ENCODE data around the gene KCNJ11. TPM values are rescaled to one million over a fixed set of nuclear protein-coding genes. Genes with fewer than 3 reads are reported as not detected.

Gene KCNJ11
- total and polyA plus RNA-seq, 2 of the 8 experiments (the other 6 are each of a cell fraction or from before 2014, with no cell fraction given) = 3.8 to 6.3 TPM

- no peaks in the 10 kb centered on the region for H3K79me1 ChIP-seq (ENCODE audit: low read depth, low read length)
- no peak overlapping the region for H2BK5ac ChIP-seq (ENCODE audit: low read depth, low read length)
- no peak overlapping the region for H4K91ac ChIP-seq (replicated peaks; ENCODE audit: insufficient read length, low read length)
- DNase-seq (ENCODE audit: low read depth in 1 of 2, low spot score in 2 of 2) (no peak), FAIRE-seq (no peak)
- no peak overlapping the region for H3K56ac ChIP-seq (replicated peaks; ENCODE audit: insufficient read length, low read depth, low read length)
- H3K79me2 ChIP-seq (ENCODE audit: control insufficient read depth in 1 of 2, insufficient read depth in 2 of 2, low read length in 2 of 2) = no peaks in the 10 kb centered on the region
- H4K5ac ChIP-seq (ENCODE audit: insufficient read length, low read depth, low read length) = no peak overlapping the region
- H2BK20ac ChIP-seq (ENCODE audit: low read length) = no peak overlapping the region
- ChIA-PET POLR2A (ENCODE audit: partially characterized antibody) (interaction anchor here (0.8 kb wide), 1 partner anchor 10 kb away, joined by 3 read pairs; no protein-coding TSS in a partner anchor), CTCF (ENCODE audit: partially characterized antibody) (interaction anchor here (1.0 to 4.9 kb wide), 11 partner anchors 9 to 203 kb away, joined by 3 to 25 read pairs (median 3); no protein-coding TSS in a partner anchor)
- no peak overlapping the region for H3K23ac ChIP-seq (ENCODE audit: insufficient read length)
- H3K18ac ChIP-seq (ENCODE audit: extremely low read depth, low read length) = no peak overlapping the region
- no peaks in the 10 kb centered on the region for H3K9me3 ChIP-seq (ENCODE audit: insufficient read depth in 2 of 2, low read depth in 1 of 2, low read length in 1 of 2)
- H4K20me1 ChIP-seq (replicated peaks in 1 of 2; ENCODE audit: control insufficient read depth in 1 of 2, insufficient read depth in 2 of 2, low read length in 2 of 2) = peaks cover 0 to 1% of the 10 kb centered on the region in 2 experiments
- H3K4me1 ChIP-seq (replicated peaks in 1 of 4; ENCODE audit: control insufficient read depth in 3 of 4, insufficient read depth in 4 of 4, low read length in 3 of 4) = peaks cover 0 to 5% (median 2%) of the 10 kb centered on the region in 4 experiments; a peak in 2 of 7 replicates
- H4K8ac ChIP-seq (ENCODE audit: extremely low read depth, insufficient read depth, low read length) = no peak overlapping the region
- no peaks in the 10 kb centered on the region for H3K36me3 ChIP-seq (ENCODE audit: control insufficient read depth in 2 of 4, insufficient read depth in 4 of 4, low read length in 3 of 4)
- TF ChIP-seq CREB1 (IDR thresholded peaks at IDR 0.05) = no peak
- no peak for TF ChIP-seq EZH2 (IDR thresholded peaks at IDR 0.05; ENCODE audit: low read depth, low read length, severe bottlenecking)
- TF ChIP-seq ATF3 (IDR thresholded peaks at IDR 0.05; ENCODE audit: insufficient read depth, low read depth, low read length) = no peak
- no peak for TF ChIP-seq CHD2 (IDR thresholded peaks at IDR 0.05; ENCODE audit: low read length)
- TF ChIP-seq CHD1 (IDR thresholded peaks at IDR 0.05; ENCODE audit: low read depth, low read length) = no peak
- TF ChIP-seq HDAC6 (IDR thresholded peaks at IDR 0.05; ENCODE audit: low read depth, low read length) = no peak
- no peak for TF ChIP-seq PHF8 (conservative IDR thresholded peaks at IDR 0.05; ENCODE audit: low read depth, low read length)
- H3K4me2 ChIP-seq (ENCODE audit: insufficient read depth in 1 of 2, low read depth in 2 of 2, low read length in 2 of 2) = no peak overlapping the region
- no peaks in the 10 kb centered on the region for H3K27me3 ChIP-seq (replicated peaks in 1 of 4; ENCODE audit: control insufficient read depth in 3 of 4, extremely low read depth in 1 of 4, insufficient read depth in 3 of 4, low read length in 3 of 4)
- no peaks in the 10 kb centered on the region for H3K23me2 ChIP-seq (ENCODE audit: low read depth, low read length)
- no peak overlapping the region for H3K27ac ChIP-seq (ENCODE audit: low read depth, low read length)
- H3K9ac ChIP-seq (replicated peaks in 1 of 4; ENCODE audit: extremely low read depth in 1 of 4, low read depth in 3 of 4, low read length in 3 of 4) = no peak overlapping the region
- no peak overlapping the region for H2BK120ac ChIP-seq (replicated peaks; ENCODE audit: low read depth, low read length)
- H2AK5ac ChIP-seq (ENCODE audit: low read depth, low read length) = no peak overlapping the region
- H3K14ac ChIP-seq (ENCODE audit: insufficient read length) = no peak overlapping the region
- H3K4ac ChIP-seq (replicated peaks; ENCODE audit: insufficient read length, low read depth, low read length) = no peak overlapping the region
- 83% methylated on average over 4 of the region's 4 CpGs; no CpG with 5 or more reads in 1 of the 2 experiments for WGBS, 2 experiments (ENCODE audit: extremely low coverage in 1 of 2, insufficient coverage in 1 of 2, insufficient read length in 1 of 2, insufficient replicate concordance in 2 of 2, low coverage in 1 of 2, low lambda C conversion rate in 2 of 2, missing lambda C conversion rate in 1 of 2)
- H2BK12ac ChIP-seq (ENCODE audit: low read depth, low read length) = no peak overlapping the region; the same call in 1 of the 2 replicates
- no peak overlapping the region for H3K4me3 ChIP-seq (ENCODE audit: extremely low read depth in 1 of 4, insufficient read depth in 2 of 4, low read depth in 3 of 4, low read length in 4 of 4)
- H2AFZ ChIP-seq (ENCODE audit: low read length) = no peak overlapping the region
- H2BK15ac ChIP-seq (ENCODE audit: low read length) = no peak overlapping the region
Observed at GRCh38 chr11:17421781-17422180, 33.3 kb upstream of the KCNJ11 start.
